Hematopoietic multipotent progenitor cell treated with erythropoietin and hydrocortisone succinate and interleukin-3 and kit ligand, for 17 days (in vitro differentiated cells): ENCODE data around the gene RTBDN.

Experiments used
- DNase-seq: peaks from one replicate; pipeline ENCODE4 v3.0.0-alpha.2; 2015; ENCODE audit warnings: low spot score

The RTBDN gene

DNA sequence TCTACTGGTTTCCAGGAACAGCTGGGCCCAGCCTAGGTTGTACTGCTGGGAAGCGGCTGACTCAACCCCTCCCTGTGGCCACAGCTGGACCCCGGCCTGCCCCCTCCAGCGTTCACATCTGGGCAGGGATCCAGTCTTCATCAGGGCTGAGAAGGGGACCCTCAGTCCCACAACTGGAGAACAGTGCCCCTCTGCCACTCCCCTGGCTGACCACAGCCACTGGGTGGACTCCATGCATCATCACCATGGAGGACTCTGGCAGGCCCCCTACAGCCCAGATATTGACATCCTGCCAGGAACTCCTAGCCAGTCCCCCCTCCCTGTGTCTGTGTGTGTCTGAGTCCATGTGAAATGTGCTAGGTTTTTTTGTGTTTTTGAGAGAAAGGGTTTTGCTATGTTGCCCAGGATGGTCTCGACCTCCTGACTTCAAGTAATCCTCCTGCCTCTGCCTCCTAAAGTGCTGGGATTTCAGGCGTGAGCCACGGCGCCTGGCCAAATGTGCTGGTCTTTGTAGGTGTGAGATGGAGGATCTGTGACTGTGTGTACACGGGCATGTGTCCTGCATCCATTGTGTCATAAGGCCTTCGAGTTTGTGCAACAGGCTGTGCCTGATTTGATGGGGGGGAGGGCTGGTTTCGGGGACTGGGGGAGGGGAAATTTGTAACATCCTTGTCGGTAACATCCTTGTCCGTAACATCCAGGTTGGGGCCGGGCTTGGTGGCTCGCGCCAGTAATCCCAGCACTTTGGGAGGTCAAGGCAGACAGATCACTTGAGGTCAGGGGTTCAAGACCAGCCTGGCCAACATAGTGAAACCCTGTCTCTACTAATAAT, 55.0 kb downstream of the RTBDN start:
- peak; percentile 48 for DNase-seq

DNA sequence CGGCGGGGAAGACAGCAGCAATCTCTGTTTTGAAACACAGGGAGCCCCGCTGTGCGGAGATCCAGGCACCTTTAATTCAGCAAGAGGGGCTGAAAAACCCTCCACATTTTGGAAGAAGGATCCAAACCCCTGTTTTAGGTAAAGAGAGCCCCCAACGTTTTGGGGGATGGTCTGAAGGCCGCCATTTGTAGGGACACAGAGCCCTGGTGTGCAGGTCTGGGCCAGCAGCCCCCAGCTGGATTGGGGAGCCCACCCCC, 55.5 kb downstream of the RTBDN start:
- DNase-seq, result no peak

DNA sequence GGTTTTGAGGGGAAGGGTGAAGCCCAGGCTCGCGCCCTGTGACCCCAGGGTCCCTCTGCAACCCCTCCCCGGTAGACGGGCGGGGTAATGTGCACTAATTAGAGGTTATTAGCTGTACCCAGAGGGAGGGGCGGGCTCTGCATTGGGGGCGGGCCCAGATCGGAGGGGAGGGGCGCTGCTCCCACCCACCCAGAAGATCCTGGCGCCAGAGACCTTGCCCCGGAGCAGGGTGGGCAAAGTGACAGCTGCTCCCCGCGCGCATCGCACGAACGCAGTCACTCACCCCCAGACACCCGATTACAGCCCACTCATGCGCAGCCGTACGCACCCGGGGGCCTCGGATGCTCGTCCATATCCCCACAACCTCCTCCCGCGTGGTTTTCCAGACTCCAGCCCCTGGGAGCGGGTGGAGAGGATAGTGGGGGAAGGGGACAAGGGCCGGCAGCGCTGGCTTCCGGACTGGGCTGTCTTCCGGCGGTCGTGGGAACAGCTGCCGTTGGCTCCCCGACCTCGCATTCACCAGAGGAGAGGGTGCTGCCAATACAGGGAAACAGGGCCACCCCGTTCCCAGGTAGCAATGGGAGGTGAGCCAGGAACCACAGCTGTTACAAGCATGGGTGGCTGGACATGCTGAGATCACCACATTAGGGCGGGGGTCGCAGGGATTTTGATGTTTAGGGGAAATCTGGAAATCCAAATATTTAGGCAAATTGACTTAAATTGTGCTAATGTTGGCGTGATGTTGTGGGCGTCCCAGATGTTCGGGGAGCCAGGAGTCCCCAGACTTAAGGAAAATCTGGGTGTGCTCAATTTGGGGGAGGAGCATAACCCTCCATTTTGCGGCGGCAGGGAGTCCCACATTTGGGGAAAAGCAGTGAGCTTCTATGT, 56.1 kb downstream of the RTBDN start:
- DNase-seq, result peak; percentile 10

- peak; percentile 82 for DNase-seq
Measured at GRCh38 chr19:12777217-12778016, 57.0 kb downstream of the RTBDN start.
